IMR-90 (cell line): ENCODE data around the gene ERP29. TPM values are rescaled to one million over a fixed set of nuclear protein-coding genes. Genes with fewer than 3 reads are reported as not detected.

ENCODE experiments used
- ATAC-seq: fragments of 200-7000 bp; cut with Tn5 transposase; 2 replicates; pipeline ENCODE4 v1.9.1; 2020; ENCODE audit warnings: low read depth, mild to moderate bottlenecking, moderate library complexity
- BruUV-seq: library from RNA; stranded (reverse); fragments of 400-500 nt; replicated peaks from 2 replicates; lab custom pipeline; 2021; lab: Mats Ljungman, UMichigan
- CTCF ChIA-PET: fragments of 300-600 bp; formaldehyde crosslinking; extraction: SDS; loops from one replicate; lab custom pipeline; 2021; ENCODE audit warnings: antibody characterized with exemption; lab: Yijun Ruan, JAX
- POLR2A ChIA-PET: fragments of 300-600 bp; sonication (Branson Sonifier 250); formaldehyde crosslinking; loops from one replicate; lab custom pipeline; 2022; ENCODE audit warnings: antibody characterized with exemption; ENCODE audit not compliant: unreplicated experiment; lab: Charles Lee
- DNase-seq: peaks from one replicate; pipeline ENCODE4 v3.0.0; 2013
- H2AFZ ChIP-seq: replicated peaks from 2 replicates; pipeline ENCODE3; 2013; ENCODE audit warnings: low read length, mild to moderate bottlenecking; ENCODE audit not compliant: poor library complexity
- H2AK5ac ChIP-seq: 2 replicates; pipeline ENCODE4 v1.6.1; 2013; ENCODE audit warnings: low read depth, low read length, inconsistent platforms
- H2AK9ac ChIP-seq: replicated peaks from 2 replicates; pipeline ENCODE3; 2013; ENCODE audit warnings: mild to moderate bottlenecking, low read depth, low read length, moderate library complexity; ENCODE audit not compliant: poor library complexity
- H2BK120ac ChIP-seq: 2 replicates; pipeline ENCODE4 v1.6.1; 2013; ENCODE audit warnings: low read depth, low read length, inconsistent platforms
- H2BK15ac ChIP-seq: 3 replicates; pipeline ENCODE4 v1.6.1; 2013; ENCODE audit warnings: low read depth, low read length, inconsistent platforms
- H2BK20ac ChIP-seq: 2 replicates; pipeline ENCODE4 v1.6.1; 2013; ENCODE audit warnings: low read depth, mild to moderate bottlenecking, inconsistent platforms, low read length, moderate library complexity
- H2BK5ac ChIP-seq: 2 replicates; pipeline ENCODE4 v1.6.1; 2013; ENCODE audit warnings: mild to moderate bottlenecking, low read depth, low read length, inconsistent platforms; ENCODE audit not compliant: poor library complexity, severe bottlenecking
- H3K14ac ChIP-seq: replicated peaks from 2 replicates; pipeline ENCODE4 v1.6.1; 2013; ENCODE audit warnings: low read depth, low read length, inconsistent platforms
- H3K18ac ChIP-seq: 2 replicates; pipeline ENCODE4 v1.6.1; 2013; ENCODE audit warnings: low read depth, low read length, control low read depth
- H3K23ac ChIP-seq: 2 replicates; pipeline ENCODE4 v1.6.1; 2013; ENCODE audit warnings: low read depth, low read length, inconsistent platforms
- H3K27ac ChIP-seq: 2 replicates; pipeline ENCODE4 v1.5.1; 2013; ENCODE audit warnings: mild to moderate bottlenecking, control low read depth, low read length; ENCODE audit not compliant: insufficient read depth
- H3K27me3 ChIP-seq: 2 replicates; pipeline ENCODE4 v1.6.1; 2013; ENCODE audit warnings: low read length; ENCODE audit not compliant: control insufficient read depth, insufficient read depth
- H3K36me3 ChIP-seq: 2 replicates; pipeline ENCODE4 v1.6.1; 2013; ENCODE audit warnings: low read length, mixed read lengths; ENCODE audit not compliant: control insufficient read depth, insufficient read depth
- H3K4ac ChIP-seq: 2 replicates; pipeline ENCODE4 v1.6.1; 2013; ENCODE audit warnings: low read depth, low read length, inconsistent platforms
- H3K4me1 ChIP-seq: 2 replicates; pipeline ENCODE4 v1.6.1; 2013; ENCODE audit warnings: low read length, mixed read lengths; ENCODE audit not compliant: control insufficient read depth, insufficient read depth
- H3K4me2 ChIP-seq: 2 replicates; pipeline ENCODE4 v1.6.1; 2013; ENCODE audit warnings: low read depth, mild to moderate bottlenecking, control low read depth, low read length, moderate library complexity
- H3K4me3 ChIP-seq: 2 replicates; pipeline ENCODE4 v1.5.1; 2013; ENCODE audit warnings: low read depth, mild to moderate bottlenecking, control low read depth, low read length, moderate library complexity; ENCODE audit not compliant: insufficient read depth
- H3K56ac ChIP-seq: 2 replicates; pipeline ENCODE4 v1.6.1; 2013; ENCODE audit warnings: low read length, inconsistent platforms; ENCODE audit not compliant: insufficient read depth; ENCODE audit errors: extremely low read depth
- H3K79me1 ChIP-seq, 2 experiments: 2 replicates each; pipeline ENCODE4 v1.6.1; 2013; ENCODE audit warnings: low read length in 2 of 2, inconsistent platforms in 1 of 2, low read depth in 1 of 2
- H3K9ac ChIP-seq: 2 replicates; pipeline ENCODE4 v1.6.1; 2013; ENCODE audit warnings: low read depth, low read length, control low read depth
- H3K9me1 ChIP-seq: 2 replicates; pipeline ENCODE4 v1.6.1; 2013; ENCODE audit warnings: low read length, inconsistent platforms; ENCODE audit not compliant: insufficient read depth
- H3K9me3 ChIP-seq: 2 replicates; pipeline ENCODE4 v1.6.1; 2013; ENCODE audit warnings: low read length; ENCODE audit not compliant: control insufficient read depth, insufficient read depth
- H4K20me1 ChIP-seq: 2 replicates; pipeline ENCODE4 v1.6.1; 2013; ENCODE audit warnings: low read length, inconsistent platforms; ENCODE audit not compliant: insufficient read depth
- H4K5ac ChIP-seq: 2 replicates; pipeline ENCODE4 v1.6.1; 2013; ENCODE audit warnings: mild to moderate bottlenecking, low read depth, low read length, control low read depth
- H4K8ac ChIP-seq, 2 experiments: 2 replicates each; pipeline ENCODE4 v1.6.1; 2013; ENCODE audit warnings: low read depth in 2 of 2, low read length in 2 of 2, control low read depth in 1 of 2, inconsistent platforms in 1 of 2
- H4K91ac ChIP-seq: 2 replicates; pipeline ENCODE4 v1.6.1; 2013; ENCODE audit warnings: low read depth, low read length, inconsistent platforms; ENCODE audit not compliant: insufficient read depth
- BHLHE40 ChIP-seq: fragments of 150-350 bp; IDR thresholded peaks from 2 replicates; pipeline ENCODE4 v1.6.1; 2016; ENCODE audit warnings: mild to moderate bottlenecking, low read depth, low read length
- MAFK ChIP-seq: IDR thresholded peaks from 2 replicates; pipeline ENCODE4 v1.6.1; 2012; ENCODE audit warnings: low read depth, low read length, improper control_type of control experiment
- MXI1 ChIP-seq: IDR thresholded peaks from 2 replicates; pipeline ENCODE4 v1.6.1; 2012; ENCODE audit warnings: low read depth, mild to moderate bottlenecking, low read length, moderate library complexity, borderline replicate concordance
- NFE2L2 ChIP-seq: fragments of 150-350 bp; IDR thresholded peaks from 2 replicates; pipeline ENCODE4 v1.6.1; 2016; ENCODE audit warnings: low read depth, mild to moderate bottlenecking, low read length
- POLR2A ChIP-seq: IDR thresholded peaks from 2 replicates; pipeline ENCODE4 v1.6.1; 2012; ENCODE audit warnings: mild to moderate bottlenecking, low read depth, low read length
- RFX5 ChIP-seq: IDR thresholded peaks from 2 replicates; pipeline ENCODE4 v1.8.0; 2012; ENCODE audit warnings: low read depth, mild to moderate bottlenecking, low read length, moderate library complexity
- WGBS, 2 experiments: methylation state at CpG; one replicate each; pipeline versions ENCODE4 v1.1.5 to v1.1.7; 2013; ENCODE audit warnings: missing lambda C conversion rate in 2 of 2; ENCODE audit not compliant: insufficient read length in 1 of 2; ENCODE audit errors: extremely low coverage in 2 of 2; 5-methylcytosine and 5-hydroxymethylcytosine counted together
- dilution Hi-C: fragments of 300-500 bp; cut with HindIII; formaldehyde crosslinking; loops from one replicate; pipeline ENCODE4 v1.14.3; 2018; ENCODE audit warnings: low sequenced_read_pairs; ENCODE audit not compliant: unreplicated experiment
- in situ Hi-C: fragments of 300-500 bp; cut with MboI; formaldehyde crosslinking; loops from 3 replicates; pipeline ENCODE4 v1.14.3; 2019; ENCODE audit warnings: low sequenced_read_pairs, inconsistent platforms, mixed read lengths
- intact Hi-C: fragments of 100-400 bp; cut with micrococcal nuclease; formaldehyde crosslinking; loops from 2 replicates; pipeline ENCODE4 v1.10.0; 2022
- polyA plus RNA-seq, 3 experiments: library from polyadenylated mRNA; depleted of rRNA; stranded (reverse); fragments of >200 nt; gene quantifications; 2 replicates each; pipeline ENCODE4 v1.2.3, GENCODE V29; 2012; ENCODE audit warnings: low replicate concordance in 1 of 3
- total RNA-seq: library from RNA; depleted of rRNA; stranded (reverse); fragments of >200 nt; gene quantifications from 2 replicates; pipeline ENCODE4 v1.2.3, GENCODE V29; 2012
- TF ChIP-seq, protein P1 (sequence below): fragments of 150-350 bp; IDR thresholded peaks from 2 replicates; pipeline ENCODE4 v1.6.1; 2017; ENCODE audit warnings: mild to moderate bottlenecking, antibody characterized with exemption, low read length, low read depth
- TF ChIP-seq, protein P2 (sequence below): conservative IDR thresholded peaks from 2 replicates; pipeline ENCODE4 v1.5.1; 2012; ENCODE audit warnings: mild to moderate bottlenecking, low read depth, low read length, improper control_type of control experiment
- TF ChIP-seq, protein P3 (sequence below): fragments of 150-350 bp; IDR thresholded peaks from 2 replicates; pipeline ENCODE4 v1.6.1; 2016; ENCODE audit warnings: low read depth, mild to moderate bottlenecking, low read length, moderate library complexity, borderline replicate concordance

The ERP29 gene
- total and polyA plus RNA-seq, 2 of the 4 experiments (the other 2 are of a cell fraction): 30.3 to 98.8 TPM

DNA sequence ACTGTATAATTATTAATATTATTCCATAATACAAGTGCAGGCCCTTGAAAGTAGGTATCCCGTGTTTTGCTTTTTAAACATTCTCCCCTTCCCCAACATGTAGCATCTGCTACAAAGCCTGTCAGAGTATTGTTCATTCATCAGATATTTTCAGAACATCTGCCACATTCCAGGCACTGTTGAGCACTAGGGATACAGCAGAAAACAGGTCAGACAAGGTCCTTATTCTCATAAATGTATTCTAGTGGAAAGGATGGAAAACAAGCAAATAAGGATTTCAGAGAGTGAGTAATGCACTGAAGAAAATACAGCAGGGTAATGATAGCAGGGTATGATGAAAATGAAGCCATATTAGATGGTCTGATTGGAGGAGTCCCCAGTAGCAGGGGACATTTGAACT, 3.8 kb downstream of the ERP29 start:
- Histone ChIP-seq H3K9ac (no peak overlapping the region), H3K18ac (no peak overlapping the region), H3K4me3 (no peak overlapping the region), H2BK120ac (no peak overlapping the region), H4K5ac (no peak overlapping the region), H4K8ac (no peak overlapping the region), H4K20me1 (peaks cover 44% of the 10 kb centered on the region; the same call in 1 of the 2 replicates), H3K4ac (no peak overlapping the region), H3K56ac (no peak overlapping the region), H3K4me2 (no peak overlapping the region), H2BK5ac (no peak overlapping the region), H2BK20ac (no peak overlapping the region), H3K27me3 (no peaks in the 10 kb centered on the region), H2AK9ac (no peak overlapping the region), H2AFZ (no peak overlapping the region), H3K79me1 (peaks cover 39 to 78% of the 10 kb centered on the region in 2 experiments), H3K9me3 (no peaks in the 10 kb centered on the region), H3K14ac (no peak overlapping the region), H3K4me1 (peaks cover 9% of the 10 kb centered on the region), H3K36me3 (peaks cover 19% of the 10 kb centered on the region), H2AK5ac (no peak overlapping the region), H3K27ac (no peak overlapping the region), H3K9me1 (peaks cover 31% of the 10 kb centered on the region), H3K23ac (no peak overlapping the region), H4K91ac (no peak overlapping the region), H2BK15ac (no peak overlapping the region)
- ATAC-seq (no peak), DNase-seq (no peak)
- ChIA-PET CTCF (no interaction called here), POLR2A (interaction anchor here (0.6 kb wide), 1 partner anchor 362 kb away, joined by 8 read pairs; no protein-coding TSS in a partner anchor)
- intact Hi-C loops (no loop called here), dilution Hi-C loops (no loop called here), in situ Hi-C loops (no loop called here)
- TSS peak; percentile 10 for BruUV-seq
- TF ChIP-seq BHLHE40: no peak
- no peak for TF ChIP-seq RFX5
- no peak for TF ChIP-seq POLR2A
- TF ChIP-seq MAFK: no peak
- TF ChIP-seq, protein P1, sequence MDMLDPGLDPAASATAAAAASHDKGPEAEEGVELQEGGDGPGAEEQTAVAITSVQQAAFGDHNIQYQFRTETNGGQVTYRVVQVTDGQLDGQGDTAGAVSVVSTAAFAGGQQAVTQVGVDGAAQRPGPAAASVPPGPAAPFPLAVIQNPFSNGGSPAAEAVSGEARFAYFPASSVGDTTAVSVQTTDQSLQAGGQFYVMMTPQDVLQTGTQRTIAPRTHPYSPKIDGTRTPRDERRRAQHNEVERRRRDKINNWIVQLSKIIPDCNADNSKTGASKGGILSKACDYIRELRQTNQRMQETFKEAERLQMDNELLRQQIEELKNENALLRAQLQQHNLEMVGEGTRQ: no peak
- TF ChIP-seq MXI1: no peak
- TF ChIP-seq, protein P2, sequence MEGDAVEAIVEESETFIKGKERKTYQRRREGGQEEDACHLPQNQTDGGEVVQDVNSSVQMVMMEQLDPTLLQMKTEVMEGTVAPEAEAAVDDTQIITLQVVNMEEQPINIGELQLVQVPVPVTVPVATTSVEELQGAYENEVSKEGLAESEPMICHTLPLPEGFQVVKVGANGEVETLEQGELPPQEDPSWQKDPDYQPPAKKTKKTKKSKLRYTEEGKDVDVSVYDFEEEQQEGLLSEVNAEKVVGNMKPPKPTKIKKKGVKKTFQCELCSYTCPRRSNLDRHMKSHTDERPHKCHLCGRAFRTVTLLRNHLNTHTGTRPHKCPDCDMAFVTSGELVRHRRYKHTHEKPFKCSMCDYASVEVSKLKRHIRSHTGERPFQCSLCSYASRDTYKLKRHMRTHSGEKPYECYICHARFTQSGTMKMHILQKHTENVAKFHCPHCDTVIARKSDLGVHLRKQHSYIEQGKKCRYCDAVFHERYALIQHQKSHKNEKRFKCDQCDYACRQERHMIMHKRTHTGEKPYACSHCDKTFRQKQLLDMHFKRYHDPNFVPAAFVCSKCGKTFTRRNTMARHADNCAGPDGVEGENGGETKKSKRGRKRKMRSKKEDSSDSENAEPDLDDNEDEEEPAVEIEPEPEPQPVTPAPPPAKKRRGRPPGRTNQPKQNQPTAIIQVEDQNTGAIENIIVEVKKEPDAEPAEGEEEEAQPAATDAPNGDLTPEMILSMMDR: no peak
- TF ChIP-seq, protein P3, sequence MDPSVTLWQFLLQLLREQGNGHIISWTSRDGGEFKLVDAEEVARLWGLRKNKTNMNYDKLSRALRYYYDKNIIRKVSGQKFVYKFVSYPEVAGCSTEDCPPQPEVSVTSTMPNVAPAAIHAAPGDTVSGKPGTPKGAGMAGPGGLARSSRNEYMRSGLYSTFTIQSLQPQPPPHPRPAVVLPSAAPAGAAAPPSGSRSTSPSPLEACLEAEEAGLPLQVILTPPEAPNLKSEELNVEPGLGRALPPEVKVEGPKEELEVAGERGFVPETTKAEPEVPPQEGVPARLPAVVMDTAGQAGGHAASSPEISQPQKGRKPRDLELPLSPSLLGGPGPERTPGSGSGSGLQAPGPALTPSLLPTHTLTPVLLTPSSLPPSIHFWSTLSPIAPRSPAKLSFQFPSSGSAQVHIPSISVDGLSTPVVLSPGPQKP: no peak
- no peak for TF ChIP-seq NFE2L2
- 60% methylated on average over 1 of the region's 1 CpG; no CpG with 5 or more reads in 1 of the 2 experiments for WGBS, 2 experiments
